Esophagus squamous epithelium (tissue), 5 donors: ENCODE results near the gene HSPA1L. TPM values are rescaled to one million over a fixed set of nuclear protein-coding genes. Genes with fewer than 3 reads are reported as not detected.

Experiments used
- DNase-seq: peaks from one replicate; lab custom pipeline; 2025; lab: John Stamatoyannopoulos, UW
- H3K27ac ChIP-seq, 4 donors: fragments of 200-600 bp; sonication (generic); one replicate each; pipeline ENCODE4 v1.5.1; 2016 to 2019; ENCODE audit warnings: mild to moderate bottlenecking in 1 of 4
- H3K27me3 ChIP-seq, 4 donors: fragments of 200-600 bp; sonication (generic); 1 replicate in 3 of 4; 2 replicates in 1 of 4; pipeline versions ENCODE4 v1.5.1 to v1.6.0; 2017 to 2021; ENCODE audit warnings: antibody characterized with exemption in 1 of 4
- H3K36me3 ChIP-seq, 3 donors: fragments of 200-600 bp; sonication (generic); one replicate each; pipeline ENCODE4 v1.5.1; 2016 to 2019
- H3K4me1 ChIP-seq, 3 donors: fragments of 200-600 bp; sonication (generic); one replicate each; pipeline ENCODE4 v1.5.1; 2017 to 2019
- H3K4me3 ChIP-seq, 4 donors: fragments of 200-600 bp; sonication (generic); 1 replicate in 3 of 4; 2 replicates in 1 of 4; pipeline ENCODE4 v1.5.1; 2016 to 2019; ENCODE audit warnings: mild to moderate bottlenecking in 2 of 4, moderate library complexity in 1 of 4
- H3K9me3 ChIP-seq, 3 donors: fragments of 200-600 bp; sonication (generic); one replicate each; pipeline ENCODE4 v1.5.1; 2016 to 2019
- CTCF ChIP-seq, 6 experiments: fragments of 450-650 bp in 4 of 6; fragments of 200-600 bp in 2 of 6; sonication (generic) in 2 of 6; IDR thresholded peaks; one replicate each; pipeline ENCODE4 v1.5.1; 2016 to 2019; ENCODE audit warnings: antibody characterized with exemption in 6 of 6, mild to moderate bottlenecking in 4 of 6, moderate library complexity in 4 of 6
- POLR2A ChIP-seq, 4 donors: fragments of 450-650 bp; IDR thresholded peaks; one replicate each; pipeline ENCODE4 v1.6.1; 2017; ENCODE audit warnings: antibody characterized with exemption in 4 of 4, mild to moderate bottlenecking in 4 of 4, moderate library complexity in 3 of 4
- WGBS, 2 donors: methylation state at CpG; one replicate each; pipeline ENCODE4 v1.1.5; 2018; 5-methylcytosine and 5-hydroxymethylcytosine counted together
- intact Hi-C: fragments of 100-400 bp; cut with DNase I; formaldehyde crosslinking; loops from one replicate; pipeline ENCODE4 v1.15.0; 2022
- small RNA-seq, 4 donors: library from RNA; depleted of rRNA; stranded (forward); fragments of <200 nt; gene quantifications; one replicate each; pipeline ENCODE3, GENCODE V24; 2016
- total RNA-seq, 4 donors: library from RNA; depleted of rRNA; stranded (reverse); fragments of >200 nt; gene quantifications; one replicate each; pipeline ENCODE4 v1.1.0, GENCODE V29; 2016
- donor health status: DM: yes; HTN: yes; CAD: no.

The HSPA1L gene
- total RNA-seq, 4 donors from 2014 or later, result 0.35 to 0.97 (median 0.57) TPM

- no peaks in the 10 kb centered on the region for H3K27me3 ChIP-seq
- intact Hi-C loops, result no loop called here
- H3K36me3 ChIP-seq, result peaks cover 0 to 22% (median 0%) of the 10 kb centered on the region in 3 donors
- TF ChIP-seq POLR2A (IDR thresholded peaks at IDR 0.05), result no peak
- peaks cover 0 to 25% (median 3%) of the 10 kb centered on the region in 3 donors for H3K4me1 ChIP-seq
- H3K27ac ChIP-seq, result no peak overlapping the region
- DNase-seq, result no peak
- no peak overlapping the region for H3K4me3 ChIP-seq
- no peaks in the 10 kb centered on the region for H3K9me3 ChIP-seq
- WGBS, 2 donors, result 92 to 96% methylated on average over 7 to 8 of the region's 8 CpGs
Measured at GRCh38 chr6:31761343-31761742, 53.7 kb downstream of the HSPA1L start.

GRCh38 chr6:31760790-31761189, 54.3 kb downstream of the HSPA1L start:
- TF ChIP-seq POLR2A (IDR thresholded peaks at IDR 0.05) (no peak), CTCF (IDR thresholded peaks at IDR 0.05) (no peak)
- intact Hi-C loops, result no loop called here
- DNase-seq, result no peak
- peaks cover 0 to 20% (median 3%) of the 10 kb centered on the region in 3 donors for H3K4me1 ChIP-seq
- H3K27ac ChIP-seq, result no peak overlapping the region
- 93 to 96% methylated on average over 3 to 5 of the region's 5 CpGs for WGBS, 2 donors
- H3K4me3 ChIP-seq, result no peak overlapping the region
- no peaks in the 10 kb centered on the region for H3K27me3 ChIP-seq
- H3K36me3 ChIP-seq, result peaks cover 0 to 22% (median 0%) of the 10 kb centered on the region in 3 donors
- no peaks in the 10 kb centered on the region for H3K9me3 ChIP-seq

Small RNA genes within 50 kb of the gene (small RNA-seq; reads per million reads assigned to genes)
- gene MSH5-SAPCD1, result 0 reads per million in 4 donors
- gene RF00019, result 0 reads per million in 4 donors
- gene SAPCD1, result 0 reads per million in 4 donors
- gene SNORD48, result 1,037 to 1,472 (median 1,148) reads per million in 4 donors
- 0 reads per million in 4 donors for gene SNORD52

Other genes starting within 250 kb of the HSPA1L start
- not detected for gene LTA, start 243.0 kb downstream of the HSPA1L start, total RNA-seq
- gene TNF, start 239.7 kb downstream of the HSPA1L start, total RNA-seq, result under 1 TPM in 3 of 4 donors, not detected in 1; 0.27 to 0.95 (median 0.61) TPM
- 1 to 10 TPM in 2 of 4 donors, under 1 TPM in 2; 0.53 to 2.3 (median 1.1) TPM for gene LTB, start 232.9 kb downstream of the HSPA1L start, total RNA-seq
- 10 to 100 TPM in 1 of 4 donors, 1 to 10 TPM in 1, under 1 TPM in 1, not detected in 1; 0.49 to 50.4 (median 5.1) TPM for gene LST1, start 229.0 kb downstream of the HSPA1L start, total RNA-seq
- gene NCR3, start 222.3 kb downstream of the HSPA1L start, total RNA-seq, result not detected
- 10 to 100 TPM in 2 of 4 donors, 1 to 10 TPM in 2; 2.4 to 30.7 (median 15.1) TPM for gene AIF1, start 200.0 kb downstream of the HSPA1L start, total RNA-seq
- gene PRRC2A, start 194.6 kb downstream of the HSPA1L start, total RNA-seq, result 10 to 100 TPM; 42.8 to 84.9 (median 67.7) TPM
- gene BAG6, start 162.6 kb downstream of the HSPA1L start, total RNA-seq, result 100 to 1,000 TPM; 129 to 217 (median 163) TPM
- 1 to 10 TPM in 2 of 4 donors, under 1 TPM in 2; 0.67 to 2.1 (median 1.1) TPM for gene APOM, start 159.4 kb downstream of the HSPA1L start, total RNA-seq
- gene C6orf47, start 154.5 kb downstream of the HSPA1L start, total RNA-seq, result 10 to 100 TPM; 28.8 to 34.4 (median 31.7) TPM
- gene GPANK1, start 150.3 kb downstream of the HSPA1L start, total RNA-seq, result 10 to 100 TPM in 2 of 4 donors, 1 to 10 TPM in 2; 6.9 to 16.0 (median 10.9) TPM
- 100 to 1,000 TPM; 155 to 204 (median 186) TPM for gene CSNK2B, start 149.2 kb downstream of the HSPA1L start, total RNA-seq
- 1 to 10 TPM in 3 of 4 donors, under 1 TPM in 1; 0.70 to 9.5 (median 4.5) TPM for gene LY6G5B, start 145.3 kb downstream of the HSPA1L start, total RNA-seq
- under 1 TPM in 2 of 4 donors, not detected in 2; 0.57 to 0.83 TPM for gene LY6G5C, start 134.2 kb downstream of the HSPA1L start, total RNA-seq
- 10 to 100 TPM; 38.5 to 43.3 (median 40.1) TPM for gene ABHD16A, start 112.0 kb downstream of the HSPA1L start, total RNA-seq
- not detected for gene LY6G6F, start 108.4 kb downstream of the HSPA1L start, total RNA-seq
- not detected for gene LY6G6D, start 99.9 kb downstream of the HSPA1L start, total RNA-seq
- 10 to 100 TPM in 1 of 4 donors, 1 to 10 TPM in 2, under 1 TPM in 1; 0.53 to 14.6 (median 2.4) TPM for gene LY6G6C, start 93.5 kb downstream of the HSPA1L start, total RNA-seq
- gene MPIG6B, start 91.9 kb downstream of the HSPA1L start, total RNA-seq, result 1 to 10 TPM in 1 of 4 donors, under 1 TPM in 3; 0.12 to 1.4 (median 0.73) TPM
- 10 to 100 TPM; 16.4 to 59.3 (median 28.2) TPM for gene DDAH2, start 86.0 kb downstream of the HSPA1L start, total RNA-seq
- gene CLIC1, start 78.8 kb downstream of the HSPA1L start, total RNA-seq, result 100 to 1,000 TPM; 289 to 440 (median 365) TPM
- gene MSH5, start 75.3 kb downstream of the HSPA1L start, total RNA-seq, result 1 to 10 TPM; 2.3 to 7.9 (median 6.8) TPM
- gene SAPCD1, start 52.6 kb downstream of the HSPA1L start, total RNA-seq, result 1 to 10 TPM in 2 of 4 donors, under 1 TPM in 2; 0.45 to 2.9 (median 1.1) TPM
- under 1 TPM; 0.22 to 0.80 (median 0.58) TPM for gene VWA7, start 38.0 kb downstream of the HSPA1L start, total RNA-seq
- gene VARS1, start 19.5 kb downstream of the HSPA1L start, total RNA-seq, result 10 to 100 TPM; 35.0 to 72.3 (median 45.5) TPM
- 10 to 100 TPM; 27.1 to 70.8 (median 36.6) TPM for gene LSM2, start 8.3 kb downstream of the HSPA1L start, total RNA-seq
- 100 to 1,000 TPM; 158 to 362 (median 223) TPM for gene HSPA1A, start 260 bp upstream of the HSPA1L start, total RNA-seq
- 100 to 1,000 TPM; 209 to 553 (median 252) TPM for gene HSPA1B, start 12.5 kb upstream of the HSPA1L start, total RNA-seq
- gene NEU1, start 47.5 kb upstream of the HSPA1L start, total RNA-seq, result 10 to 100 TPM; 13.6 to 23.6 (median 17.3) TPM
- gene SLC44A4, start 63.7 kb upstream of the HSPA1L start, total RNA-seq, result 1 to 10 TPM in 2 of 4 donors, under 1 TPM in 1, not detected in 1; 0.38 to 3.6 (median 1.3) TPM
- 10 to 100 TPM; 23.4 to 34.5 (median 27.4) TPM for gene EHMT2, start 82.4 kb upstream of the HSPA1L start, total RNA-seq
- gene ZBTB12, start 86.8 kb upstream of the HSPA1L start, total RNA-seq, result 1 to 10 TPM in 2 of 4 donors, under 1 TPM in 2; 0.83 to 2.8 (median 1.0) TPM
- 10 to 100 TPM in 2 of 4 donors, 1 to 10 TPM in 2; 1.1 to 15.2 (median 6.4) TPM for gene C2, start 112.4 kb upstream of the HSPA1L start, total RNA-seq
- gene CFB, start 130.8 kb upstream of the HSPA1L start, total RNA-seq, result 10 to 100 TPM; 10.4 to 81.1 (median 22.4) TPM
- 10 to 100 TPM; 52.6 to 83.9 (median 64.4) TPM for gene NELFE, start 143.7 kb upstream of the HSPA1L start, total RNA-seq
- 10 to 100 TPM; 24.6 to 32.4 (median 26.8) TPM for gene SKIC2, start 143.9 kb upstream of the HSPA1L start, total RNA-seq
- gene DXO, start 156.9 kb upstream of the HSPA1L start, total RNA-seq, result 10 to 100 TPM in 1 of 4 donors, 1 to 10 TPM in 3; 7.8 to 13.2 (median 8.8) TPM
- 10 to 100 TPM in 1 of 4 donors, 1 to 10 TPM in 3; 2.0 to 11.8 (median 5.2) TPM for gene C4A, start 166.8 kb upstream of the HSPA1L start, total RNA-seq
- gene C4B, start 199.5 kb upstream of the HSPA1L start, total RNA-seq, result 1 to 10 TPM; 2.2 to 7.4 (median 5.2) TPM
- gene CYP21A2, start 223.1 kb upstream of the HSPA1L start, total RNA-seq, result under 1 TPM in 1 of 4 donors, not detected in 3; 0.22 TPM